Neutrophil (primary cell): Measurements from ENCODE around the gene DMWD.

Experiments used
- H3K27ac ChIP-seq: fragments of 200-600 bp; sonication (generic); 2 replicates; pipeline ENCODE4 v1.5.1; 2016; ENCODE audit warnings: mild to moderate bottlenecking, moderate library complexity
- H3K27me3 ChIP-seq: fragments of 200-600 bp; sonication (generic); 2 replicates; pipeline ENCODE4 v1.6.0; 2016; ENCODE audit warnings: mild to moderate bottlenecking
- H3K36me3 ChIP-seq: fragments of 200-600 bp; sonication (generic); 2 replicates; pipeline ENCODE4 v1.5.1; 2017
- H3K4me1 ChIP-seq, 2 experiments: fragments of 200-600 bp in 1 of 2; sonication (generic) in 1 of 2; 1 replicate in 1 of 2; 2 replicates in 1 of 2; pipeline versions ENCODE4 v1.5.1 to v1.6.1; 2013 to 2016; ENCODE audit warnings: low read depth in 1 of 2, low read length in 1 of 2, mild to moderate bottlenecking in 1 of 2, moderate library complexity in 1 of 2; ENCODE audit not compliant: control insufficient read depth in 1 of 2, insufficient read depth in 1 of 2
- H3K4me3 ChIP-seq, 2 experiments: fragments of 200-600 bp in 1 of 2; sonication (generic) in 1 of 2; 1 replicate in 1 of 2; 2 replicates in 1 of 2; pipeline ENCODE4 v1.5.1; 2013 to 2016; ENCODE audit warnings: low read depth in 1 of 2, low read length in 1 of 2, mild to moderate bottlenecking in 1 of 2, moderate library complexity in 1 of 2
- H3K9me3 ChIP-seq: fragments of 200-600 bp; sonication (generic); 2 replicates; pipeline ENCODE4 v1.5.1; 2016
- CTCF ChIP-seq: fragments of 200-600 bp; sonication (generic); IDR thresholded peaks from 2 replicates; pipeline ENCODE4 v1.5.1; 2016; ENCODE audit warnings: antibody characterized with exemption

The DMWD gene

GRCh38 chr19:45764475-45764874, 28.2 kb downstream of the DMWD start:
- H3K27me3 ChIP-seq, result peaks cover 100% of the 10 kb centered on the region

GRCh38 chr19:45763691-45764294, 28.9 kb downstream of the DMWD start:
- Histone ChIP-seq H3K27me3 (peaks cover 100% of the 10 kb centered on the region), H3K4me3 (no peak overlapping the region), H3K27ac (no peak overlapping the region), H3K9me3 (no peaks in the 10 kb centered on the region), H3K36me3 (no peaks in the 10 kb centered on the region), H3K4me1 (peaks cover 9 to 14% of the 10 kb centered on the region in 2 experiments)
- no peak for TF ChIP-seq CTCF

More at GRCh38 chr19:45764475-45764874, 28.2 kb downstream of the DMWD start:
- Histone ChIP-seq H3K36me3 (no peaks in the 10 kb centered on the region), H3K4me1 (peaks cover 16 to 21% of the 10 kb centered on the region in 2 experiments), H3K27ac (no peak overlapping the region), H3K9me3 (no peaks in the 10 kb centered on the region), H3K4me3 (no peak overlapping the region)
- TF ChIP-seq CTCF, result no peak

- Histone ChIP-seq H3K27ac (no peak overlapping the region), H3K9me3 (no peaks in the 10 kb centered on the region), H3K4me3 (no peak overlapping the region), H3K36me3 (no peaks in the 10 kb centered on the region), H3K27me3 (peaks cover 100% of the 10 kb centered on the region), H3K4me1 (peaks cover 4 to 6% of the 10 kb centered on the region in 2 experiments)
- no peak for TF ChIP-seq CTCF
Observed at GRCh38 chr19:45762870-45763631, 29.6 kb downstream of the DMWD start.

GRCh38 chr19:45761714-45762113, 30.9 kb downstream of the DMWD start:
- Histone ChIP-seq H3K9me3 (no peaks in the 10 kb centered on the region), H3K4me1 (no peaks in the 10 kb centered on the region), H3K36me3 (no peaks in the 10 kb centered on the region), H3K27me3 (peaks cover 100% of the 10 kb centered on the region), H3K4me3 (no peak overlapping the region), H3K27ac (no peak overlapping the region)
- no peak for TF ChIP-seq CTCF

GRCh38 chr19:45758921-45759320, 33.7 kb downstream of the DMWD start:
- Histone ChIP-seq H3K4me1 (no peaks in the 10 kb centered on the region), H3K4me3 (no peak overlapping the region), H3K27me3 (peaks cover 91% of the 10 kb centered on the region), H3K27ac (no peak overlapping the region), H3K36me3 (no peaks in the 10 kb centered on the region), H3K9me3 (no peaks in the 10 kb centered on the region)
- no peak for TF ChIP-seq CTCF
